Astrocyte (in vitro differentiated cells and primary cell): ENCODE data around the gene SLC6A4. TPM values are rescaled to one million over a fixed set of nuclear protein-coding genes. Genes with fewer than 3 reads are reported as not detected.

Experiments
- DNase-seq: peaks from one replicate; pipeline ENCODE4 v3.0.0-alpha.2; 2010; ENCODE audit warnings: low read depth
- FAIRE-seq: peaks from 2 replicates; lab custom pipeline; 2011; peaks lifted over from hg19 to GRCh38; lab: Jason Lieb, UNC
- H2AFZ ChIP-seq: 2 replicates; pipeline ENCODE4 v1.6.0; 2012; ENCODE audit warnings: low read depth, low read length, inconsistent platforms
- H3K27ac ChIP-seq: 2 replicates; pipeline ENCODE4 v1.5.1; 2011; ENCODE audit warnings: low read depth, low read length, inconsistent platforms
- H3K27me3 ChIP-seq: 2 replicates; pipeline ENCODE4 v1.6.0; 2011; ENCODE audit warnings: low read length, inconsistent platforms; ENCODE audit not compliant: insufficient read depth
- H3K36me3 ChIP-seq: 2 replicates; pipeline ENCODE4 v1.5.1; 2011; ENCODE audit warnings: low read length, inconsistent platforms; ENCODE audit not compliant: insufficient read depth
- H3K4me1 ChIP-seq: 2 replicates; pipeline ENCODE4 v1.5.1; 2011; ENCODE audit warnings: low read length, inconsistent platforms; ENCODE audit not compliant: insufficient read depth
- H3K4me2 ChIP-seq: 2 replicates; pipeline ENCODE4 v1.6.0; 2012; ENCODE audit warnings: low read length, inconsistent platforms
- H3K4me3 ChIP-seq: 2 replicates; pipeline ENCODE4 v1.5.1; 2011; ENCODE audit warnings: low read depth, mild to moderate bottlenecking, low read length, inconsistent platforms; ENCODE audit not compliant: insufficient read depth
- H3K79me2 ChIP-seq: 2 replicates; pipeline ENCODE4 v1.6.0; 2012; ENCODE audit warnings: mild to moderate bottlenecking, low read length, inconsistent platforms; ENCODE audit not compliant: insufficient read depth
- H3K9ac ChIP-seq: 2 replicates; pipeline ENCODE4 v1.6.0; 2012; ENCODE audit warnings: mild to moderate bottlenecking, low read length, inconsistent platforms
- H3K9me3 ChIP-seq: 2 replicates; pipeline ENCODE4 v1.5.1; 2012; ENCODE audit warnings: low read depth, mild to moderate bottlenecking, low read length, inconsistent platforms; ENCODE audit not compliant: insufficient read depth
- H4K20me1 ChIP-seq: 2 replicates; pipeline ENCODE4 v1.6.0; 2012; ENCODE audit warnings: low read length, inconsistent platforms; ENCODE audit not compliant: insufficient read depth
- H3K27ac Mint-ChIP-seq: one replicate; pipeline ENCODE4 v1.8.0; 2021; ENCODE audit warnings: mild to moderate bottlenecking, mixed read lengths; ENCODE audit not compliant: unreplicated experiment
- H3K27me3 Mint-ChIP-seq: one replicate; pipeline ENCODE4 v1.8.0; 2021; ENCODE audit warnings: low read depth, mixed read lengths; ENCODE audit not compliant: unreplicated experiment
- H3K36me3 Mint-ChIP-seq: one replicate; pipeline ENCODE4 v1.8.0; 2021; ENCODE audit warnings: low read depth, mixed read lengths; ENCODE audit not compliant: unreplicated experiment
- H3K4me1 Mint-ChIP-seq: one replicate; pipeline ENCODE4 v1.8.0; 2021; ENCODE audit warnings: low read depth, mixed read lengths; ENCODE audit not compliant: unreplicated experiment
- H3K4me3 Mint-ChIP-seq: one replicate; pipeline ENCODE4 v1.8.0; 2021; ENCODE audit warnings: mild to moderate bottlenecking, moderate library complexity, mixed read lengths; ENCODE audit not compliant: unreplicated experiment
- H3K9me3 Mint-ChIP-seq: one replicate; pipeline ENCODE4 v1.8.0; 2021; ENCODE audit warnings: mild to moderate bottlenecking, mixed read lengths; ENCODE audit not compliant: unreplicated experiment
- CTCF ChIP-seq: IDR thresholded peaks from 2 replicates; pipeline ENCODE4 v1.5.1; 2011; ENCODE audit warnings: low read depth, mild to moderate bottlenecking, inconsistent platforms, low read length, moderate library complexity; ENCODE audit not compliant: insufficient read depth
- EZH2 ChIP-seq: IDR thresholded peaks from 2 replicates; pipeline ENCODE4 v1.6.1; 2012; ENCODE audit warnings: mild to moderate bottlenecking, low read length, inconsistent platforms; ENCODE audit not compliant: insufficient read depth
- total RNA-seq: library from RNA; stranded (reverse); gene quantifications from 2 replicates; pipeline ENCODE4 v1.2.1, GENCODE V29; 2021

SLC6A4 gene
- total RNA-seq, 1 donor from 2014 or later: not detected

GRCh38 chr17:30161601-30162000 is 73.9 kb downstream of the SLC6A4 start:
- H3K4me3 Mint-ChIP-seq: no peak overlapping the region
- peaks cover 2% of the 10 kb centered on the region for H3K9me3 Mint-ChIP-seq
- Histone ChIP-seq H3K4me1 (no peaks in the 10 kb centered on the region), H3K36me3 (peaks cover 9% of the 10 kb centered on the region), H2AFZ (no peak overlapping the region), H3K27me3 (no peaks in the 10 kb centered on the region), H4K20me1 (peaks cover 50% of the 10 kb centered on the region), H3K4me2 (no peak overlapping the region), H3K9ac (no peak overlapping the region), H3K27ac (no peak overlapping the region), H3K9me3 (no peaks in the 10 kb centered on the region), H3K79me2 (peaks cover 87% of the 10 kb centered on the region), H3K4me3 (no peak overlapping the region)
- H3K4me1 Mint-ChIP-seq: no peaks in the 10 kb centered on the region
- H3K27me3 Mint-ChIP-seq: no peaks in the 10 kb centered on the region
- FAIRE-seq (no peak), DNase-seq (no peak)
- peaks cover 8% of the 10 kb centered on the region for H3K36me3 Mint-ChIP-seq
- TF ChIP-seq EZH2 (no peak), CTCF (no peak)
- H3K27ac Mint-ChIP-seq: no peak overlapping the region

- H3K36me3 ChIP-seq: peaks cover 9% of the 10 kb centered on the region
- Mint-ChIP-seq H3K36me3 (peaks cover 12% of the 10 kb centered on the region), H3K27me3 (no peaks in the 10 kb centered on the region), H3K27ac (no peak overlapping the region), H3K9me3 (peaks cover 2% of the 10 kb centered on the region), H3K4me1 (no peaks in the 10 kb centered on the region), H3K4me3 (no peak overlapping the region)
- no peak for TF ChIP-seq CTCF
- TF ChIP-seq EZH2: no peak
- no peak overlapping the region for H2AFZ ChIP-seq
- H3K9me3 ChIP-seq: no peaks in the 10 kb centered on the region
- FAIRE-seq (no peak), DNase-seq (no peak)
- H3K9ac ChIP-seq: no peak overlapping the region
- H3K4me2 ChIP-seq: no peak overlapping the region
- no peaks in the 10 kb centered on the region for H3K27me3 ChIP-seq
- no peak overlapping the region for H3K4me3 ChIP-seq
- H3K27ac ChIP-seq: no peak overlapping the region
- peaks cover 55% of the 10 kb centered on the region for H4K20me1 ChIP-seq
- no peaks in the 10 kb centered on the region for H3K4me1 ChIP-seq
- H3K79me2 ChIP-seq: peaks cover 88% of the 10 kb centered on the region
Measured at GRCh38 chr17:30160419-30161172, 74.9 kb downstream of the SLC6A4 start.
